Brain pericyte (primary cell): ENCODE data around the gene MAB21L1.

Experiments used
- DNase-seq: peaks from one replicate; pipeline ENCODE4 v3.0.0-alpha.2; 2012; ENCODE audit warnings: low read depth, low spot score

The MAB21L1 gene

GRCh38 chr13:35475960-35476943 is at the start of gene MAB21L1:
Gene MAB21L1, minus strand, starts transcription at chr13:35476689. Its CDS starts 551 bp downstream, at chr13:35476138.
- no peak for DNase-seq

- no peak for DNase-seq
These were observed 47.7 kb upstream of the MAB21L1 start for GRCh38 chr13:35524171-35524570.

GRCh38 chr13:35518337-35518946 is 42.0 kb upstream of the MAB21L1 start:
- no peak for DNase-seq

- no peak for DNase-seq
These were observed 38.5 kb upstream of the MAB21L1 start for GRCh38 chr13:35514801-35515502.

- no peak for DNase-seq
These were observed 37.6 kb upstream of the MAB21L1 start for GRCh38 chr13:35514061-35514477.

DNA sequence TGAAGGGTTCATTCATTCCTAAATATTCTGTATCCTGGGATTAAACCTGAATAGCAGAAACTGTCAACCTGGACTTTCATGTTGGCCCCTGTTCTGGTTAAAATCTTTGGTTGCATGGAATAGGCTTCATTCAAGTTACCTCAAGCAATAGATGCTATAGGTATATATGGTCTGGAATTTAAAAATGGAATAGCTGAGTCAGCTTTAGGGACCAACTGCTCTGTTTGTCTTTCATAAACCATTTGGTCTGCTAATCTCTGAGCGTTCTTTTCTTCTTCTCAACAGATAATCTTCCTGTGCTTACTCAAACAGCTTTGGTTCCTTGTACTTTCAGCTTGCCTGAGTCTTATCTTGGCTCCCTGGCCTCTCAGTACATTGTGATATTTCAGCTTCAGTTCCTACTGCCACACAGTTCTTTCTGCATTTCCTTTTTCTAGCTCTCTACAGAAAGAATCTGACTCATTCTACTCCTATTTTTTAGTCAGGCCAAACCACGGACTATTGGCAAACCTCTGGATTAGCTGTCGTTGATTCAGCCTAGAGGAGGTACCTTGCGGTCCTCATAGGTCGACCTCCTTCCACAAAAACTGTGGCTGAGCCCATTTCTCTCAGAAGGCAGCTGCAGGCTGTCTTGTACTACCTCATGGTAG is 35.9 kb upstream of the MAB21L1 start:
- DNase-seq: peak; percentile 17

DNA sequence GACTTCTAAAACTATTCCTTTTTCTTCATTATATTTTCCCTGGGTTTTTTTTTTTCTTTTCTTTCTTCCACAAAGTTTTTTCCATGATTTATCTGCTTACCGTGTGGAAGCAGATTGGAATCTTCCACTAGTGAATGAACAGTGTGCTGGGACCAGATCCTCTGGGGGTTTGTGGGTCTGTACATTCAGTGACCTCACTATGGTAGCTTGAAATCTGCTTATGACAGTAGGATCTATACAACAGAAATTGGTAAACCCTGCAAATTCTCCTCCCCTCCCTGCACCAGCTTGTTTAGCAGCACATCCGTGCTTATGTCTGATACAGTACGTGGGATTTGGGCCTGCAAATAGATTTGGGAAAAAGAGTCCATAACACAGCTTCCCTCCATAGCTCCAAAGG is 26.0 kb upstream of the MAB21L1 start:
- no peak for DNase-seq

- DNase-seq: no peak
These were observed 25.3 kb upstream of the MAB21L1 start for GRCh38 chr13:35501661-35502235.

GRCh38 chr13:35500144-35500543 is 23.7 kb upstream of the MAB21L1 start:
- DNase-seq: no peak

DNA sequence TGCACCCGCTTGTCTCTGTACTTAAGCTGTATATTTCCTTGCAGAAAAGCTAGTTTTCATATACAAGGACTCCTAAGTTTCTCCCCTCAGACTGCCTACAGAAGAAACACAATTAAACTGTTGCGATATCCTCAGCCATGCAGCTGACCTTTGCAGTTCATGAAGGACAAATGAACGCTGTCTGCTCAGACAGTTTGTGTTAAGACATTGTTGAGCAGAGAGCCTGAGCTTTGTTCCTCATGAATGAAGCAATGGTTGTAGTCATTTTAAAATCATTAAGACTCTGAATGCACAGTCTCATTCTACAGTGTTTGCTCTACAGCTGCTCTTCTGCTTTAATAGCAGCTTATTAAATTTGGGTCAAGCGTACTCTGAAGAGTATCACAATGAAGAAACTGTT is 23.2 kb upstream of the MAB21L1 start:
- no peak for DNase-seq

- no peak for DNase-seq
These were observed 22.7 kb upstream of the MAB21L1 start for GRCh38 chr13:35499196-35499662.

DNA sequence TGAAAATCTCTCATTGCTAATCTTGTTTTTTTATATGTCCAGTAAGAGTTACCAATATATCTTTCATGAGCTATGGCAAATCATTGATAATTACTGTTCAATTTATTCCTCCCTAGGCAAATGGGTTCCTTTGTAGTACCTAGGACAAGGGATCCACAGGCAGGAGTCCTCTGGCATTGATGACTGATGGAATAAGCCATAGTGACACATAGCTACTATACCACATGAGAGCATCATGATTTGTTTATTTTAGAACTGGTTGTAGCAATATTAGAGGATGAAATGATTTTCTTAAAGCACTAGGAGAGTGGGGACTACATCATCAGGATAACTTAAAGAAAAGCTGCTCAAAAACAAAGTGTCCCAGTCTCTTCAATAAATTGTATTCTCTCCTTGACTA is 21.7 kb upstream of the MAB21L1 start:
- no peak for DNase-seq

DNA sequence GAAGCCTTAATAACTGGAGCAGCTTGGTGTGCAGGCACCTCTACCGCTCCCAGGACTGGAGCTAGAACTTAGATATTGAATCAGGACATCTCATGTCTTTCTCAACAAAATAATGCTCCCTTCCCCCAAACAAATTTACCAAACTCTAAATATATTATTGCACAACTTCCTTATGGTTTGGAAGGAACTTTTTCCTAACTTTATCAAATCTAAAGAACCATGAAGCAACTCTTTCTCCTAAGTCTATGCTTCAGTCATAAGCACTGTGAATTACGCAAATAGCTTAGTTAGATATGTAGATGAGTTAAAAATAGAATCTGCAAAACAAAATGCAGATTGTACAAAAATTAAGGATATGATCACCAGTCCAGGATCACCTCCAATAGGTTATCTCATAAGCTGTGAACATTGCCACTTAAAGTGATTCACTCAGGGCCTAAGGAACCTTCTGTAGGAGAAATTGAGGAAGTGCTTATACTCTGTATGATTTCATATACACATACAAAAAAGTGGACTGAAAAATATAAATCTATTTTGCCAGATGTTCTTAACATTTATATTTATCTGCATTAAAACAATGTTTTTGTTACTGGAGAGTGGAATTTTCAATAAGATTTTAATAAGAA is 20.4 kb upstream of the MAB21L1 start:
- no peak for DNase-seq

- no peak for DNase-seq
These were observed 19.5 kb upstream of the MAB21L1 start for GRCh38 chr13:35496006-35496405.

DNA sequence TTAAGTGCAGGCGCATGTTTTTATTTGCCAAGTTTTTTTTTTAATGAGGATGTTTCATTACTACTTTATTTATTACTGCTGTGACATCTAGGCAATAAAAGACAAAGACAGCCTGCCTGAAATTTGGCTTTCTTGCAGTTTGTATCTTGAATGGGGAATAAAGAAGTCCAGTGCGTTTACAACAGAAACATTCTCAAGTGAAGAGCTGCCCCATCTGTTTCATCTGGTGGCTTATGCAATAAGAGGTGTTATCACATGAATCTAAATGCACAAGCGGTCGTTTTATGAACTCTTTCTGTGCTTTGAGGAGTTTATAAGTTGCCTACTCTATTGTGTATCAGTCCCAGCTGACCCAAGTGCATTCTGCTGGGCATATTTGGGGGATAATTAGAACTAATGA is 12.6 kb upstream of the MAB21L1 start:
- DNase-seq: no peak

DNA sequence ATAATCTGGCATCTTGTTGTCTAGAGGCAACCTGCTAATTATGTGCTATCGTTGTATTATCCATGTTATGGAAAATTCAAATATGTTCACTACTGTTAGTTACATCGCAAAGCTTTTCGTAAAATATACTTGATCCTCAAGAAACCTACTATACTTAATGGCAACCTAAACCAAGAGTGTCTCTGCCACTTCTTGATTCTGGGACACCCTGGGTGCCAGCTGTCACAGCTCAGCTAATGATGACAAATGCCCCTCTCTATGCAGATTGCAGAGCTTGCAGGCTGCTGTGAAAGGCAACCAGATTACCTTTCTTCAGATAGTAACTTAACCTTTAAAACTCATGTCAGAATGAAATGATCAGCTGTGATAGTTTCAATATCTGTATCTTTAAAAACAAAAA is 8.9 kb upstream of the MAB21L1 start:
- no peak for DNase-seq

DNA sequence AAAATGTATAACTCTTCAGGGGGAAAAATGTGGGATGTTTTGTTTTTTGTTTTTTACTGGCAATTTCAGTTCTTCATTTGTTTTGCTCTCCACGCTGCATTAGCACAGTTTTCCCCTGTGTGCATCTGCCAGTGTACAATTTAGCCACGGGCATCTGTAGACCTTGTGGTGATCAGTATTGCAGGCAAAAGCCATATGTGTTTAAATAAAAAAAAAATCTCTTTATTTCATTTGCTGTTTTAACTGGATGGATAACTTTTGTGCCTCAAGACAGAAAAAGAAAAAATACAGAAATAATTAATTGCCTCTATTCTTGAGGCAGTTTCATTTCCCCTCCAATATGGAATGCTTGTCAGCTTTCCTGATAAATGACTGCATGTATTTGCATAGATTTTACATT is 7.9 kb upstream of the MAB21L1 start:
- DNase-seq: no peak

GRCh38 chr13:35483761-35484160 is 7.3 kb upstream of the MAB21L1 start:
- DNase-seq: no peak

DNA sequence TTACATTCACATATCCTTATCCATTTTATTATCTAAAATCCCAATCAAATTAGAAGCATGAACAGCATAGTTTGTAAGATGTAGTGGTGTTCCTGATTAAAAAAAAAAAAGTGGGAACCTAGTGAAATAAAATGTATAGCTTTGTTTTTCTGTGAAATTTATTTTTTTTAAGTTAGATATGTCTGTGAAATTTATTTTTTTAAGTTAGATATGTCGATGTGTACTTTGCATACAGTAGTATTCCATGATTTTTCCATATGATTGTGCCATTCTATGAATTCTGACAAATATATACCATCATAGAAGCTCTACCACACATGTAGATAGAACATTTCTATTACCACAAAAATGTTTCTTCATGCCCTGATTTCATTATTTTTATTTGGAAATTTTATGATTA is 6.0 kb upstream of the MAB21L1 start:
- DNase-seq: no peak

DNA sequence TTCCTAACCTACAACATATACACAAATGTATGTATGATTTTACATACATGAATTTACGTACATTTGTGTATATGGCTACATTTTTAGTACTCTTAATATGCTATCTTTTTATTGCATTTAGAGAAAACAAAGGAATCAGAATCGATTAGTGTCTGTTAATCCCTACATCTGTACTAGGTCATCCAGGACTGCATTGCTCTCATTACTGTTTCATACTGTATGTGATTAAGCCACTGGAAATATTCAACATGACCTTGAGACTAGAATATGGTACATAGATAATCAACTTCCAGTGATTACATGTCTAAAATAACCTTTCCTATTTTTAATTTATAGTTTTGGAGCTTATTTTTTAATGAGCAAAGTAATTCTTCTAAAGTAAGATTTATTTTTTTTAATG is 5.3 kb upstream of the MAB21L1 start:
- no peak for DNase-seq

DNA sequence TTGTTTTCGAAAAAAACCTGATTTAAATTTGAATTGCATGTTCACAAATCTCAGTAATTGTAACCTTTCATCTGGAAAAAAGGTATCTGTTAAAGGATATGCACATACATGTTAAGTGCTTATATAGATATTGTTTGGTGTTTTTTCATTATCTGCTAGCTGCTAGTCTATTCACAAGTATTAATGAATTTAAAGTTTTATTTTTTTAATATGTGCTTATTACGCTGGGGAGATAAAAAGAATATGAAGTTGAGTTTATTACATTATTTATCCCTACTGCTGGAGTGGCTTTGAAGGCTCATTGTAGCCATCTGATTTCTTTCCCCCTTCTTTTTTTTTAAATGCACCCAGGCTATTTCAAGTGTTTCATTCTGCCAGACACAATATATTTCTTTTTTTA is 3.9 kb upstream of the MAB21L1 start:
- DNase-seq: no peak
